C4-2B (cell line): ENCODE data around the gene RBM45.

Experiments used
- H3K27ac ChIP-seq: fragments of 450-650 bp; 2 replicates; pipeline ENCODE4 v1.5.1; 2017
- CTCF ChIP-seq: fragments of 450-650 bp; conservative IDR thresholded peaks from 2 replicates; pipeline ENCODE4 v1.5.1; 2017; ENCODE audit warnings: mild to moderate bottlenecking
- ZFX ChIP-seq: fragments of 450-650 bp; IDR thresholded peaks from 2 replicates; pipeline ENCODE4 v1.6.1; 2017

Gene RBM45

GRCh38 chr2:178125862-178126261, 13.6 kb downstream of the RBM45 start:
- H3K27ac ChIP-seq, result no peak overlapping the region
- TF ChIP-seq ZFX (no peak), CTCF (no peak)

GRCh38 chr2:178128836-178129630, 16.8 kb downstream of the RBM45 start:
- TF ChIP-seq CTCF (no peak), ZFX (no peak)
- no peak overlapping the region for H3K27ac ChIP-seq

GRCh38 chr2:178136321-178137025, 24.2 kb downstream of the RBM45 start:
- no peak overlapping the region for H3K27ac ChIP-seq
- no peak for TF ChIP-seq ZFX
- no peak for TF ChIP-seq CTCF

GRCh38 chr2:178142274-178143065, 30.2 kb downstream of the RBM45 start:
- TF ChIP-seq ZFX (no peak), CTCF (no peak)
- no peak overlapping the region for H3K27ac ChIP-seq

GRCh38 chr2:178143481-178143880, 31.2 kb downstream of the RBM45 start:
- H3K27ac ChIP-seq, result no peak overlapping the region
- TF ChIP-seq CTCF (no peak), ZFX (no peak)

GRCh38 chr2:178152033-178152432, 39.8 kb downstream of the RBM45 start:
- H3K27ac ChIP-seq, result no peak overlapping the region
- no peak for TF ChIP-seq CTCF
- TF ChIP-seq ZFX, result no peak
